Erythroblast (primary cell): ENCODE data around the gene RILP.

Experiments
- GATA1 ChIP-seq: IDR thresholded peaks from 2 replicates; pipeline ENCODE4 v1.6.1; 2011; ENCODE audit warnings: low read depth, mild to moderate bottlenecking, control low read depth, low read length, moderate library complexity
- POLR2A ChIP-seq: IDR thresholded peaks from 2 replicates; pipeline ENCODE4 v1.6.1; 2011; ENCODE audit warnings: mild to moderate bottlenecking, low read length

GRCh38 chr17:1620486-1620885 is 29.2 kb downstream of the RILP start:
- TF ChIP-seq POLR2A, result no peak
- no peak for TF ChIP-seq GATA1
